HEK293T (cell line): ENCODE results near the gene C3orf70.

Source experiments
- FOXK2 ChIP-seq: fragments of 450-650 bp; IDR thresholded peaks from 2 replicates; pipeline ENCODE4 v1.6.1; 2016; ENCODE audit warnings: mild to moderate bottlenecking
- HDGF ChIP-seq: fragments of 450-650 bp; IDR thresholded peaks from 2 replicates; pipeline ENCODE4 v1.6.1; 2017; ENCODE audit warnings: antibody characterized with exemption, borderline replicate concordance

- no peak for TF ChIP-seq FOXK2
- no peak for TF ChIP-seq HDGF
Observed at GRCh38 chr3:185164428-185165217, 11.8 kb upstream of the C3orf70 start.
